PFSK-1 (cell line): ENCODE results near the gene EML4.

Experiments used
- FOXP2 ChIP-seq: optimal IDR thresholded peaks from 2 replicates; pipeline ENCODE3; 2011; ENCODE audit warnings: borderline replicate concordance, control low read depth, inconsistent platforms; ENCODE audit not compliant: insufficient read depth; ENCODE audit errors: extremely low read length, extremely low read depth
- POLR2AphosphoS5 ChIP-seq: IDR thresholded peaks from 2 replicates; pipeline ENCODE4 v1.6.1; 2012; ENCODE audit warnings: low read depth, mild to moderate bottlenecking, control low read depth, low read length, moderate library complexity
- REST ChIP-seq, 2 experiments: IDR thresholded peaks; 2 replicates each; pipeline versions ENCODE4 v1.6.1 to v1.8.0; 2011 to 2012; ENCODE audit warnings: low read depth in 2 of 2, low read length in 2 of 2, control low read depth in 1 of 2, inconsistent platforms in 1 of 2, mild to moderate bottlenecking in 1 of 2, moderate library complexity in 1 of 2; ENCODE audit not compliant: insufficient read depth in 1 of 2
- SIN3A ChIP-seq: IDR thresholded peaks from 2 replicates; pipeline ENCODE4 v1.6.1; 2012; ENCODE audit warnings: mild to moderate bottlenecking, low read length, moderate library complexity, borderline replicate concordance; ENCODE audit not compliant: insufficient read depth
- TAF1 ChIP-seq: IDR thresholded peaks from 2 replicates; pipeline ENCODE4 v1.6.1; 2012; ENCODE audit warnings: low read length, control low read depth, borderline replicate concordance; ENCODE audit not compliant: insufficient read depth

Gene EML4

GRCh38 chr2:42136782-42137124 is 32.4 kb upstream of the EML4 start:
- TF ChIP-seq SIN3A (no peak), FOXP2 (no peak), REST (IDR thresholded peaks at IDR 0.05; ENCODE audit: insufficient read depth in 1 of 2, low read depth in 2 of 2, low read length in 2 of 2) (no peak), POLR2AphosphoS5 (no peak), TAF1 (no peak)

DNA sequence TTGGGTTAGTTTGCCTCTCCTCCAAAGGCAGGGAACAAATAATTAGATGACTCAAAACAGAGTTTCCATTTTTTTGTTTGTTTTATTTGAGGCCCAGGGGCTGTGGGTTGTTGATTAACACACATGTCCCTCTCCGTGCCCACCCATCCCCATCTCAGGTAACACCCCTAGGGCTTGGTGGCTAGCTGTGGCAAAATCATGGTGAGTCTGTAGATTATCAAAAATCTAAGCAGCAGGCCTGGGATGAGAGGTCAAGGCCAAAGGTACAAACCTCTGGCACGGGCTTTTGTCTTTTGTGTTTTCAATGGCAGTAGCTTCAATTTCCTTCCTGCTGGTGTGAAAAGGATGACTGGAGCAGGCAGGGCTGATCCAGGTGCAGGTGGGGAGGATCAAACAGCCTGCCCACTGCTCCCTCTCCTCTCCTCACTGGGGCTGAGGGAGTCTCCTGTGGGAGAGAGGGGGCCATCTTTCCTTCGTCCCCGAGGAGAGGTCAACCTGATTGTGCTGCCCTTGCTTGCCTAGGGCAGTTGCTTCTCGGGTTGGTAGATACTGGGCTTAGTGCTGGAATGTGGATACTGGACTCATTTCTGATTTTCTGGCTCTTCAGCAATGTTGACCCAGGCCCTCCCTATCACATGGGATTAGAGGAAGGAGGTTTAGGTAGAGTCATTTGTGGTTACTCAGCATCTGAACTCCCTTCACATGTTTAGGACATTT is 31.9 kb upstream of the EML4 start:
- TF ChIP-seq REST (IDR thresholded peaks at IDR 0.05; ENCODE audit: insufficient read depth in 1 of 2, low read depth in 2 of 2, low read length in 2 of 2) = no peak
- no peak for TF ChIP-seq FOXP2
- TF ChIP-seq TAF1 = no peak
- TF ChIP-seq SIN3A = no peak
- TF ChIP-seq POLR2AphosphoS5 = no peak

DNA sequence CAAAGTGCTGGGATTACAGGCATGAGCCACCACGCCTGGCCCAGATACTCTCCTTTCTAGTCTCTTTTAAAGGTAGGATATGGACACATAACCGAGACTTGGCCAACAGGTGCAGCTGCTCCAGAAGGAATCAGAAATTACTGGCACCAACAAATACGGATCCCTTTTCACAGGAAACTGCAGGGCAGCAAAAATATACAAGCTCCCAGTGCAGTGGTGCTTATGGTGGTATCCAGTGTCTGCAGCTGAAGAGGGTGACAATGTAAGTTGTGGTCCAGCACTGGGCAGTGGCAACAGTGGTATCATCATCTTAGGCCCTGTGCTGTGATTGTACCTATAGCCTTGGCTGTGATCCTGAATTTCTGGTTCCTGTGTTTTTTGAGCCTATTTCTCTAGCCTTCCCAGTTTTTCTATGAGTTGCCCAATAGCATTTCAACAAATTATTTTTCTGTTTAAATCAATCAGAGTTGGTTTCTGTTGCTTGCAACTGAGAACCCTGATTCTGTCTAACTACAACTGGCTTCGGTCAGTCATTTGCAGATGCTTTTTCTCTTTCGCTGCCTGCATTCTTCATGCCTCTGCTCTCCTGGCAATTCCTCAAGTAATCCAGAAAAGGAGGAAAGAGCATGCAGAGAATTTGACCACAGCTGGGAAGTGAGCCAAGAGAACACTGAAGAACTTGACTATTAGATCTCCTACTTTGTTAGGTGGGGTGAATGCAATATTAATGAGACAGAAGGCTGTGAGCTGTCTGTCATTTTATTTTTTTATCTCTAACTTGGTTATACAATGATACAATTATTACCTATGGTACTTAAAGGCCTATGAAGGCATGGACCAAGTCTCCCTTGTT is 30.8 kb upstream of the EML4 start:
- TF ChIP-seq FOXP2 = no peak
- TF ChIP-seq SIN3A = no peak
- no peak for TF ChIP-seq REST (IDR thresholded peaks at IDR 0.05; ENCODE audit: insufficient read depth in 1 of 2, low read depth in 2 of 2, low read length in 2 of 2)
- TF ChIP-seq POLR2AphosphoS5 = no peak
- no peak for TF ChIP-seq TAF1

DNA sequence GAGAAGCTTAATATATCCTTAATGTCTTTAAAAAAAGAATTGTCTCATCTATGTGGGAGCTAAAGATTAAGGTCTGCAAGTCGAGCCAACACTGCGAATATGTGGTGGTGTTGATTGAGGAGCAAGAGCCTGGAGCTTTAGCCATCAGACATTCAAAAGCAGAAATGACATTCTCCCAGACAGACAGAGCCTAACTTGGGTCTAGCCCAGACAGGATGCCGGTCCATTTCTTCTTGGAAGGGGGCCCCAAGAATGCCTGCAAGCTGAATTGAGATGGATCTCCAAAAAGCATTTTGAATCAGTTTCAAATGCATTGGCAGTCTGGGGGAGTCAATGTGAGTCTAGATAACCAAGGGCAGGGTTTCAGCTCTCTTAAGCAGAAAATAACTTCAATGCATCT is 30.1 kb upstream of the EML4 start:
- TF ChIP-seq SIN3A = no peak

DNA sequence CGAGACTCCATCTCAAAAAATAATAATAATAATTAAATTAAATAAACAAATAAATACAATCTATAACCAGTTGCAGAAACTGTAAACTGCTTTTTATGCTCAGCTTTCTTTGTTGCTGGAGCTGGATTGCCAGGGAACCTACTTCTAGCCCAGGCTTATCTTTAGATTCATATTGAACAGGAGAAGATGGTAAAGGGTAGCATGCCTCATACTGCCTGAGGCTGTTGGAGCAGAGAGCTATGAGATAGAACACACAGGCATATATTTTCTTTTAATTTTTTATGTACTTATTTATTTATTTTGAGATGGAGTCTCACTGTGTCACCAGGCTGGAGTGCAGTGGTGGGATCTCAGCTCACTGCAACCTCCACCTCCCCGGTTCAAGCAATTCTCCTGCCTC is 28.7 kb upstream of the EML4 start:
- no peak for TF ChIP-seq SIN3A
- TF ChIP-seq TAF1 = no peak
- TF ChIP-seq REST (IDR thresholded peaks at IDR 0.05; ENCODE audit: insufficient read depth in 1 of 2, low read depth in 2 of 2, low read length in 2 of 2) = no peak
- no peak for TF ChIP-seq POLR2AphosphoS5
- no peak for TF ChIP-seq FOXP2
